ENCODE results near the gene DNER.
"Not testable (repeated sequence)": the region's sequence is repeated elsewhere in the genome, so short reads cannot be mapped to it uniquely, and the experiment has no call there.

The DNER gene

DNA sequence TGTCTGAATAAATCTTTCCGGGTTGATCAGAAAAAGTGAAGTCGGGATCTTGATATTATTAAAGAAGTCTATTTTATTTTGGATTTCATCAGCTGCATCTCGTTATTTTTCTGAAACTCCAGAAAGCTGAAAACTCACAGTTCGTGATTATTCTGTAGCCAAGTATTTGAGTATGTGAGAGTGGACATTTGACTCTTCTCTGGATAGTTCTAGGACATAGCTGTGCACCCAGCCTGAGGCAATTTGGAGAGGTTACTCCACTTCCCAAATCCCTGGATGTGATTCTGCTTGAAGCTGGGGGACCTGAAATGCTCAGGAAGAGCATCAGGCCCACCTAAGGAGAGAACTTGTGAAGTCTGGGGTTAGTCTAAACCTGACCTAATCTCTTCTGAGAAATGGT, 325.6 kb downstream of the DNER start:
- in situ Hi-C loops (cut with MboI; ENCODE audit: low pct_unique_long_range_greater_than_20kb, low sequenced_read_pairs): no loop called here
- no peak for DNase-seq

DNA sequence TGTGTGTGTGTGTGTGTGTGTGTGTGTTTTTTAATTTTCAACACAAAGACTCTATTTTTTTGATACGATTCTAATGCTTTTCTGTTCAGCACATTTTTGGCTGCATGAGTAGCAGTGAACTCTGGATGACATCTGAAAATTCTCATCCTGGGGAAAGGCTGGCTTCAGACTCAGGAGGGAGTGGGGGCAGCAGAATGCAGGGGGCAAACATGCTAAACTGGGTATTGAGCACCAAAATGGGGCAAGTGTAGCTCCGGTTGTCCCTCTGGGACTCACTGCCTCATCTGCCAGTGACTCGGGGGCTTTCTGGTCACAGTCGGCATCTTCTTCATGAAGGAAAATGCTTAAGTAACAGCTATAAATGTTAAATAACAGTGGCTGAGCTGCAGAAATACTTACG, 326.5 kb downstream of the DNER start:
- in situ Hi-C loops (cut with MboI; ENCODE audit: low pct_unique_long_range_greater_than_20kb, low sequenced_read_pairs): no loop called here
- no peak for DNase-seq

DNA sequence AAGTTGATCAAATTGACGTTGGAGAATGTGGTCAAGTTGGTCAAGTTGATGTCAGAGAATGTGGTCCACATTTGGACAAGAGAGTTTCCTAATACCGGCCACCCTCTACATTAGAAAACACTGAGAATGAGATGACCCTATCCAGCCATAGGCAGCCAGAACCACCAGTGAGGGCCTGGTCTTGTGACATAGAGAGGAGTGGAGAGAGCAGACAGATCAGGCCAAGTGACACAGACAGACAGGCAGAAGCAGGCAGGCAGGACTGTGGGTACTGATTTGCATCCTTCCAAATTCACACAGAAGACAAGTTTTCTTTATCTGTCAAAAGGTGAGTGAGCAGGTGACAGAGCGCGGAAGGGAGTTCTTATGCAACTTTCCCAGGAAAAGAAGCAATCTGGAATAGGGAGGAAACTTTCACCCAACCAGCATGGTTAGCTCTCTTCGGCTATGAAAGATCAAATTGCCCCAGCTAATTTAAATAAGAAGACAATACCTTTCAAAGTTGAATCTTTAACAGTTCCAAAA, 334.2 kb downstream of the DNER start:
- in situ Hi-C loops (cut with MboI; ENCODE audit: low pct_unique_long_range_greater_than_20kb, low sequenced_read_pairs): no loop called here
- DNase-seq: no peak

DNA sequence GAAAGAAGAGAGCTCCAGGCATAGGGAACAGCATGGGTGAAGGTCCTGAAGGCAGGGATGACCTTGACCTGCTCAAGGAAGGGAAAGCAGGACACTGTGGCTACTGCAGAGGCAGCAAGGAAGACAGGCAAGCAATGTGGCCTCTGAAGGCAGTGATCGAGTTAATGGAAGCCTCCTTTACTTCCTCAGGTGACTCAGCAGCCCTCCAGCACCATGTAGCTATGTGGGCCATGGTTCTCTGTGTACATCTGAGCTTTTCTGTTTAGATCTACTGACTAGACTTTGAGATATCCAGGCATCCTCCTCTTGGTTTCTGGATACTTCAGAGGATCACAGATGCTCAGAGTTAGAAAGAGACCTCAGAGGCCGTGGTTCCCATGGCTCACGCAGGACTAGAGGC, 336.0 kb downstream of the DNER start:
- DNase-seq: no peak
- in situ Hi-C loops (cut with MboI; ENCODE audit: low pct_unique_long_range_greater_than_20kb, low sequenced_read_pairs): no loop called here

DNA sequence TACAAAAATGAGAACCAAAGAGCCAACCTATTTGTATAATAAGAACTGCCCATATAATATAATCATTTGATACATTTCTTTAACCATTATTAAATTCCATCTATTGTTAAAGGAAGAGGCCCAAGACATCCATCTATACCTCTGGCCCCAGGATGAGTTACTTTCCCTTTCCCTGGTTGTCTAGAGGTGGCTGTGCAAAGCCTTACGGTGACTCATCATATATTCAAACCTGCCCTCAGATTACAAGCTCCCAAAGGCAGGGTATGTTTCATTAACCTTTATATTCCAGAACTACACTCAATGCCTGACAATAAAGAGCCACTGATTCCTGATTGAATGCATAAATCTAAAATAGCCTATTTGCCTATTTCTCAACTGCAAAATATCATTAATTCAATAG, 337.5 kb downstream of the DNER start:
- in situ Hi-C loops (cut with MboI; ENCODE audit: low pct_unique_long_range_greater_than_20kb, low sequenced_read_pairs): no loop called here
- no peak for DNase-seq

DNA sequence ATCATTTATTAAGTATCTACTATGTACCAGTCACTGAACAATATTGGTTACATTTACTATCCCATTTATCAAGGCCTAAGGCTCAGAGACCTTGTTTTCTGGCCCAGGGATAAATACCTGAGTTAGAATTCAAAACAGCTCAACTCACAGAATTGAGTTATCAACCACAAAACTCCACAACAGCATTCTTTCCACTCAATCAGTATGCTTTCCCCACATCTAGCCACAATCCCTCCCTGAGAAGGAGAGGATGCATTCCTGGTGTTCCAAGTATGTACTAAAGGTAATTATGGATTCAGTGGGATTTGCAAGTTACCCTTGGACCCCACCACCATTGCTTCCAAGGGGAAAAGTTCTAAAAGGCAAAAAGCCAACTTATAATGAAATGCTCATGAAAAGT, 339.1 kb downstream of the DNER start:
- in situ Hi-C loops (cut with MboI; ENCODE audit: low pct_unique_long_range_greater_than_20kb, low sequenced_read_pairs): no loop called here
- no peak for DNase-seq

DNA sequence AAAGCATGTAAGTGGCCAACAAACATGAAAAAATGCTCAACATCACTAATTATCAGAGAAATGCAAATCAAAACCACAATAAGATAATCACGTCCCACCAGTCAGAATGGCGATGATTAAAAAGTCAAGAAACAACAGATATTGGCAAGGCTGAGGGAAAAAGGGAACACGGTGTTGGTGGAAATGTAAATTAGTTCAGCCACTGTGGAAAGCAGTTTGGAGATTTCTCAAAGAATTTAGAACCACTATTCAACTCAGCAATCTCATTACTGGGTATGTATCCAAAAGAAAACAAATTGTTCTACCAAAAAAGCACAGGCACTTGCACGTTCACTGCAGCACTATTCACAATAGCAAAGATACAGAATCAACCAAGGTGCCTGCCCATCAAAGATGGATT, 341.0 kb downstream of the DNER start:
- DNase-seq; in situ Hi-C loops (cut with MboI; ENCODE audit: low pct_unique_long_range_greater_than_20kb, low sequenced_read_pairs): not testable (repeated sequence)

DNA sequence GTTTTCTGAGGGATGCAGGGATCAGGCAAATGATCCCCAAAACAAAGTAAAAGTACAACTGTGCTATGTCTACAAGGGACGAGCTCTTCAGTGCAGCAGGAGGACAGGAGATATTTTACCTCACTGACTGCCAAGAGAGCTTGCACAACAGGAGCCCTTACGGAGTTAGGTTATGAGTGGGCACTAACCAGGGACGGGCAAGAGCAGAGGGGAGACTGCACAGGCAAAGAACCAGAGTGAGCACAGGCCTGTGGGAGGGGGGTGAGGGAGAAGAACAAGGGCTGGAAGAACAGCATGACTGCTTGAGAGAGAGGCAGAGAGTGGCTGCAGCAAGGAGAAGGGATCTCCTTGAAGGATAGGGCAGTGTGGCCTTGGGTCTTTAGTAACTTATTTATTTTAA, 342.1 kb downstream of the DNER start:
- in situ Hi-C loops (cut with MboI; ENCODE audit: low pct_unique_long_range_greater_than_20kb, low sequenced_read_pairs): no loop called here
- DNase-seq: no peak

DNA sequence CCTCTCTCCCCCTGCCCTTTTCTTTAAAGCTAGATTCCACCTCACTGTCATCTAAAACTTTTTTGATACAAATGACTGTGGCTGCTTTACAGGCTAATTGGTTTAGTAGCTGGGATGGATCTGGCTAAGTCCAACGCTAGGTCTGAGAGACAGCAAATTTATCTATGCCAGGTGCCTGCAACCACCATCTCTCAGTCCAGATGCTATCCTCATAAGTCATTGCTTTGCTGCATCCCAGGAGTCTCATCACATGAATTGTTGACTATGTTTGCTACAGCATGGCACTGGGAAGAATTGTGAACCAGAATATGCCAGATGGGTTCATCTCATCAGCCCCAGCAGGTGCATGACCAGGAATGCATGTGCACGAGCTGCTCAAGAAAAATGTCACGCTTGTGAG, 343.3 kb downstream of the DNER start:
- in situ Hi-C loops (cut with MboI; ENCODE audit: low pct_unique_long_range_greater_than_20kb, low sequenced_read_pairs): no loop called here
- no peak for DNase-seq

DNA sequence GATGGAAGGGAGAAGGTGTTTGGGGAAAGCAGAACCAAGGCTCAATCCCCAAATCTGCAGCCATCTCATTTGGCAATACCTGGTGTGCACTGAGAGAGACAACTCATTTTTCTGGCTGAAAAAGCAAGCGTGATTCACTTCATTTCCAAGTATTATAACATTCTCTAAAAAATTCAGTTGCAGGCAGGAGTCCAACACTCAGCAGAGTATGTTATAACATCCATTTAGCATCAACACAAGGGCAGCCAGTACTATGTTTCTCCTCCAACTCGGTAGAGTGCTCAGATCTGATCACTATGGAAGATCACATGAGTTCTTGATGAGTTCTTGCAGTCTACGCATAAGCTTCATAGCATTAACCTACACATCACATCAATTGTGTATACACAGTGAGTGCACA, 343.8 kb downstream of the DNER start:
- no peak for DNase-seq
- in situ Hi-C loops (cut with MboI; ENCODE audit: low pct_unique_long_range_greater_than_20kb, low sequenced_read_pairs): no loop called here

DNA sequence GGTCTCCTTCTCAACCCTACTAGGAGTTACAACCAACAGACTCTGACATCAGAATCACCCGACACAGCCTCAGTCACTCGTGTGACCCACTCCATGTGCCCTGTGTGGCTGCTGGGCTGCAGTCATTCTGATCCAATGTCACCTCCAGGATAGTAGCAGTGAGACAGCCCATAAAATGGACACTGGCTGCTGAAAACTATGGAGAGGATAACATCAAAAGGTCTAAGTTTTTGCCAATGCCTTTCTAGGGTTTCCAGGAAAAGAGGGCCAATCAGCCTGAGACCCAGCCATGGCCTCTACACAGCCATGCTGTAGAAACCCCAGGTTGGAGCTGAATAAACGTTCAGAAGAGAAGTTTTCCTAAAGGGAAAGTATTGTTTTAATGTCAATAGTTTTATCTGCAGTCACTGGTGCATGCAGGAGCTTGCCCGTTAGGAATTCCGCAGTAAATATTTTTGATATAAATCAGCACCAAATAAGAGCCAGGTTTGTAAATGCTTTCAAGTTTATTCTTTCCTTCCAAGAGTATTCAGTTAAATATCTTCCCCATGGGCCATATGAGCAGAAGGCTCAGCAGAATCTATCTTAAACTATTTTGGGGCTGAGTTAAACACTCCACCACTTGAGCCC, 351.1 kb downstream of the DNER start:
- DNase-seq: no peak
- in situ Hi-C loops (cut with MboI; ENCODE audit: low pct_unique_long_range_greater_than_20kb, low sequenced_read_pairs): no loop called here

DNA sequence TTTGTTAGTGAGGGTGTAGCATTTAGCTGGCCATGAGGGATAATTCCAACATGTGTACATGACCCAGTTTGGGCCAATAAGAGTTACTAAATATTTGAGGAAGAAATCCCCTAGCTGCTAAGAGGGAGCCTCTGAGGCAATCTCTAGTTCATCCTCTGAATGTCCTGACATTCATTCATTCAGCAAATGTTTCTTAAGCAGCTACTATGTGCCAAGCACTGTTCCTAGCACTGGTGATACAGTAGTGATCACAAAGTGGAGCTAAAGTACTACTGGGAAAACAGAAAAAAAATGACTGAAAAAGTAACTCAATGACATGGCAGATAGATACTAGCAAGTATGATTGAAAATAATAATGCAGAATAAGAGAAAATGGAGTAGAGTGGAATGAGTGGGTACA, 363.5 kb downstream of the DNER start:
- in situ Hi-C loops (cut with MboI; ENCODE audit: low pct_unique_long_range_greater_than_20kb, low sequenced_read_pairs): no loop called here
- DNase-seq: no peak

DNA sequence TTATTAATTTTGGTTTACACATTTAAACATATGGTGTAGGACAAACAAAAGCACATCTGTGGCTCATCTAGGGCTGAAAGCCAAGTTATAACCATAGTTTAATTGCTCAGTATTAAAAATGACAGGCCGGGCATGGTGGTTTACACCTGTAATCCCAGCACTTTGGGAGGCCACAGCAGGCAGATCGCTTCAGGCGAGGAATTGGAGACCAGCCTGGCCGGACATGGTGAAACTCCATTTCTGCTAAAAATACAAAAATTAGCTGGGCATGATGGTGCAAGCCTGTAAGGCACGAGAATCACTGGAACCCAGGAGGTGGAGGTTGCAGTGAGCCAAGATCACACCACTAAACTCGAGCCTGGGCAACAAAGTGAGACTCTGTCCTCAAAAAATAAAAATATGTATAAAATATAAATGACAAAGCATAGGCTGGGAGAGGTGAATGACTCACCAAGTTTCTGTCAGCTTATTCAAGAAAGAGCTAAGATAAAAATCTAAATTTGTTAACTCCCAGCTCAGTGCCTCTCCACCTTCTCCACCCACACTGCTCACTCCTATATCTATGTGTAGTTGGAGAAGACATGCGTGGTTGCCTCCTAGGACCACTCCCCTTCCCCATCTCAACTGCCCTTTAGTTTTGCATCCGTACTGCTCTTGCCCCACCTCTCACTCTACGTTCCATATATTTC, 364.1 kb downstream of the DNER start:
- no peak for DNase-seq
- in situ Hi-C loops (cut with MboI; ENCODE audit: low pct_unique_long_range_greater_than_20kb, low sequenced_read_pairs): no loop called here

DNA sequence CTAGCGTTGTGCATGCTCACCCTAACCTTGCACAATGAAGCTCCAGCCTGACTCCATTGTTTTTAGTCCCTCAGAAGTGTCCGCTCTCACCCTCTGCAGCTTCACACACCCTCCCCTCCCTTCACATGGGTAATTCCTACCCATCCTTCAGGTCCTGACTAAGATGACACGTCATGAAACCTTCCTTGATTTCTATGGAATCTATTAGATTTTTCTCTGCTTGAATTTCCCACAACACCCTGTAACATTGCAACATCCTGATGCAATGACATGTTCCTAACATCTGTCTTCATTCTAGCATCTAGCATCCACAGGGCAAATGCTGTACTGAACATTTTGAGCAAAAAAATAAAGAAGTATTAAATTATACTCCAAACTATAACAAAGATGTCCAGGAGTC, 366.2 kb downstream of the DNER start:
- in situ Hi-C loops (cut with MboI; ENCODE audit: low pct_unique_long_range_greater_than_20kb, low sequenced_read_pairs): no loop called here

DNA sequence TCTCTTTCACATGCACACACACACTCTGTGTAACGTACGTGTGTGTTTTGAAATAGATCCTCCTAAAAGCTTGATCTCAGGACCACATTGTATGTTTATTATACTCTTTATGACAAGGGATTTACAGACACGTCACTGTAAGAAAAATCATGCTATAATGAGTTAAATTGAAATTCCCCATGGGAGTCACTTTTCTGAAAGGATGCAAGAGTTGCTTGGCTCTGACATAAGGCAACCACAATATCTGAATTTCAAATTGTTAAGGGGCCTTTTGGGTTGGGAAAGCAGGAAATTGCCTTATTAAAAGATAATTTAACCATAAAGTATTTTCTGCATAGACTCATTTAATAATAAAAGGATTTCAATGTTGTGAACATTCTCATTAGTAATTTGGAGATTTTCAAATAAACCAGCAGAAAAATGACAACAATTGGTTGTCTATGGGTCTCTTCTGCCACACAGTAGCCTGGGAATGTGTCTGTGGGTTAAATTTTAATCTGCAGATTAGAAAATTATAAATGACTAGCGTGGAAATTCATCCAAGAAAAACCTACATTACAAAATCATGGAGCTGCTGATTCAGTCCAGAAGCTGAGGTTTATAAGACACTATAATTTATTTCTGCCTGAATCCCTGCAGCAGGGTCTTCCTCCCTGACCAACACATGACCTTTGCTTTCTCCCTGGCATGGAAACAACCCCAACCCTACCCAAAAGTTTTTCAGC, 367.4 kb downstream of the DNER start:
- in situ Hi-C loops (cut with MboI; ENCODE audit: low pct_unique_long_range_greater_than_20kb, low sequenced_read_pairs): no loop called here
- no peak for DNase-seq

More for the DNA sequence above, 366.2 kb downstream of the DNER start:
- no peak for DNase-seq

DNA sequence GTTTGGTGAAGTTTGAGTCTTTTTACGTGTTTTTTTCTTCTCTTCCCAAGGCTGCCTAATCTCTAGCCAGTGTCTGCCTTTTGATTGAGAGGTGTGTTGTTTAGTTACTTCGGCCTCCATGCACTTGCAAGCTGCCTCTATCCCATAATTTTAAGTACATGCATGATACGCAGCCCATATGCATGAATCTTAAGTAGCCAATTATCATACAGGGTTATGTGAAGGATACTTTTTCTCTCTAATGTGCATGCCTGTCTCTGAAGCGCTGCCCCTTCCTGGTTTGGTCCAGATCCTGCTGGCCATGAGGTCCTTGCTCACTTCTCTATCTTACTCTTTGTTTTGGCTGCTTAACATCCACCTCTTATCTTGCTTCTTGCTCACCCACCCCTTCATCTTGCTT, 369.4 kb downstream of the DNER start:
- no peak for DNase-seq
- in situ Hi-C loops (cut with MboI; ENCODE audit: low pct_unique_long_range_greater_than_20kb, low sequenced_read_pairs): no loop called here

DNA sequence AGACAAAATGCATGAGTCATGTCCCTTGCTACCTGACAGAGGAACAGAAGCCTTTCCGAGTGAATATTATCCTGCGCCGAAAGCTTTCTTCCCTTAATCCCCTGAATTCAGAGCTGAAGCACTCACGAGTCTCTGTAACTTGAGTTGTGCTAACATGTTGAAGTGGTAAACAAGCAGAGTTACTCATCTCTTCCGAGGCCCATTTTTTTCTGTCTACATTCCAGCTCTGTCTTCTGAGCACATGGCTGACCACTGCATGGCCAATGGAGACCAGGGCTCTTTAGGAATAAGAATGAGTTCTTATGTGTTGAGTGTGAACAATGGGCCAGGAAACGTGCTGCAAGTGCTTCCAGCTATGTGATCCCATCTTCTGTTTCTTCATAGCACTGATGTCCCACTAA, 370.2 kb downstream of the DNER start:
- in situ Hi-C loops (cut with MboI; ENCODE audit: low pct_unique_long_range_greater_than_20kb, low sequenced_read_pairs): no loop called here
- DNase-seq: no peak

DNA sequence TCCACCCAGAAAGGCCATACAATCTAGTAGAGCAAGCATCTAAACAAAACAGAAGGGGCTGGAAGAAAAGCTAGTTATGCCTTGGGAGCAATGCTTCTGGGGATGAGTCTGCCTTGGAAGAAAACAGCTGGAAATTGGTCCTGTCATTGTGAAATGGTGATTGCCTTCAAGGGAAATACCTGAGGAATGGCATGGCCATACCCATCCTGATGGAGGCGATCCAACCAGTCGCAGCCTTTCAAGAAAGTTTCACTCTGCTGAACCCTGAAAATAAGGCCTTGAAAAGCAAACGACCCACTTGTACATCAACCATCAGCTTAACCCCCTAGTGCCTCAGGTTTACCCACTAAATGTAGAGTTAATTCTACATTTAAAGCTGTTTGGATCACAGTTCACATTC, 370.7 kb downstream of the DNER start:
- no peak for DNase-seq
- in situ Hi-C loops (cut with MboI; ENCODE audit: low pct_unique_long_range_greater_than_20kb, low sequenced_read_pairs): no loop called here

DNA sequence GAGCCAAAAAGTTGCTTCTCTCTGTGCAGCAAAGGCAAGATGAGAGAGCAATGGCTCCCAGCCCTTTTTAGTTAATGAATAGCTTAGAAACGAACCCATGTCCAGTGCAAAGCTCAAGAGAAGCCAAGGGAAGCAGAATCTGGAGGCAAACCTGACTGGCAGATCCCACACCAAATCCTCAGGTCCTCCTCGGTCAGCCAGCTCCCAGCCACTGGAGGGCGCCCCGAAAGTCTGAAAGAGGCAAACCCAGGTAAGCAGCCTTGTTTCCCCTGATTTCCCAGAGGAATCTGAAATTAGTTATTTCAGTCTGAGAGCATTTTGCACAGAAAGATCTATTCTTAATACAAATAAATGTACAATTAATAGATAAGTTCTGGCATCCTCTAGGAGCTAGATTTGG, 372.0 kb downstream of the DNER start:
- DNase-seq: peak; percentile 16
- in situ Hi-C loops (cut with MboI; ENCODE audit: low pct_unique_long_range_greater_than_20kb, low sequenced_read_pairs): no loop called here

DNA sequence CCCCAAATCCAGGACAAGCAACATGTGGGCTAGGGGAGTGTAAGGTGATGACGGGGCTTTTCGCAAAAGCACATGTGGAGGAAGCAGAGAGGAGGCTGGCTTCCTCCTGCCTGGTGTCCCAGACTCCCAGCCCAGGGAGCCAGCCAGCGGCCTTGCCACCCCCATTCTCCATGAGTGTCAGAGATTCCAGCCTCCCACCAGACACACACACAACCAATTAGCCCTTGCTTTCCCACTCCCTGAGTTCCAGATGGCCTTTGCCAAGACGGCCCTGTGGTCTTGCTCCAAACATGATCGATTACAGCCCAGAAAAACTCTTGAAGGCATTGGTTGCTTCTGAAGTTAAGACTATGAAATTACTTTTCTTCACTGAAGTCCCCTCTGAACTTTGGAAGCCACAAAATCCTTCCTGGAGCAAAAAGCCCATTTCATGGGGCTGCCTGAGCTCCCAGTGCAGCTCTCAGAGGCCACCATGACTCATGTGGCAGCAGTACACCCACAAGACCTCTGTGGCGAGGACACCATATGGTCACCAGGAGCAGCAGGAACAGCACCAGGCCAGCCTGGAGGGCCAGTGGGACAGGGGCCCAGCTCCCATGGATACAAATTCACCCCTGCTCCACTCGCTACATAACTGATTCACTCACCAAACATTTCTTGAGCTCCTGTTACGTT, 374.1 kb downstream of the DNER start:
- in situ Hi-C loops (cut with MboI; ENCODE audit: low pct_unique_long_range_greater_than_20kb, low sequenced_read_pairs): no loop called here
- DNase-seq: no peak

Measured in KBM-7 (cell line).